Subcutaneous preadipocyte (primary cell): ENCODE results near the gene SRI. TPM values are rescaled to one million over a fixed set of nuclear protein-coding genes. Genes with fewer than 3 reads are reported as not detected.

Experiments
- total RNA-seq: library from RNA; depleted of rRNA; stranded (reverse); fragments of >200 nt; gene quantifications from 2 replicates; pipeline ENCODE4 v1.2.3, GENCODE V29; 2012

SRI gene, protein sequence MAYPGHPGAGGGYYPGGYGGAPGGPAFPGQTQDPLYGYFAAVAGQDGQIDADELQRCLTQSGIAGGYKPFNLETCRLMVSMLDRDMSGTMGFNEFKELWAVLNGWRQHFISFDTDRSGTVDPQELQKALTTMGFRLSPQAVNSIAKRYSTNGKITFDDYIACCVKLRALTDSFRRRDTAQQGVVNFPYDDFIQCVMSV
- total RNA-seq = 146 and 165 TPM in 2 replicates

DNA sequence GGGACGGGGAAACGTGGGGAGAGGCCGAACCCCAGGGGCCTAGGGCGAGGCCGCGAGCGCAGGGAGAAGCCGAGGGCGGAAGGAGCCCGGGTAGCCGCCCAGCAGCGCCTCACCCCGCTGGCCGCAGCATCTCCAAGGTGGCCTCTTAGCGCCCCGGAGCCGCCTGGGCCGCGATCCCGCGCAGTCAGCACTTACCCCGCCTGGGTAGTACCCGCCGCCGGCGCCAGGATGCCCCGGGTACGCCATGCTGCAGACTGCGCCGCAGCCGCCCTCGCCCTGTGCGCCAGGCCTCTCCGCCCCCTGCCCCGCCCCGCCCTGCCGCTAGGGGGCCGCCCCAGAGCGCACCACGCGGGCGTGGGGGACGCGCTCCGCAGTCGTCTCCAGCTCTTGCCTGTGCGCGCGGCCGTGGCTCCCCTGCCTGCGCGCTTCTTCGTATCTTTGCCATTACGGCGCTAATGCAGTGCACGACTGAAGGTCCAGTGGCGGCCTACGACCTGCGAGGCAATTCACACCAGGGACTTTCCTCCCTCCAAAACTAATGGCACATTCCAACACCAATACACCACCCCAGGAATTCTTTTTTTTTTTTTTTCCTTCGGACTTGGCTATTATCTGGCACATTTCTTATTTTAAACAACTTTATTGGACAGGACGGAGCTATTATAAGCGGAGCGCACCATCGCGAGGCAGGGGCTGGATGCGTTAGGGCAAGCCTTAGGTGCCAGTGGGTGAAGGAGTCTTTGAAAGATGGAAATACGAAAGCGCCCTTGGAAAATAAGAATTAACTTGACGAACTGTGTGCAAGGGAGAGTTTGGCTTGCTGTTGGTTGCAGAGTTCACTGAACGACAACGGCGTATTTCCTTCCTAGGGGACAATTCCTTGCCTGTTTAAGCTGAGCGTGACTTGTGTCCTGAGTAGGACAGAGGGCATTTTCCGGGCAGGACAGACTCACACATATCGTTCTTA lies at the start of gene SRI:
Gene SRI (minus strand): TSS at position 258 of the 967 bp plus-strand sequence. CDS start 12 bp downstream, at position 246.

Other genes starting within 250 kb of the SRI start
- gene STEAP4, start 86.9 kb upstream of the SRI start, total RNA-seq = 155 and 477 TPM in 2 replicates